Measurements from ENCODE around the gene SLC35E3.

SLC35E3 gene

GRCh38 chr12:68745904-68746571 is at the start of gene SLC35E3:
SLC35E3 (plus strand) TSS chr12:68746176; CDS start chr12:68746378, 202 bp downstream.
- TF ChIP-seq ZFX (IDR thresholded peaks at IDR 0.05) (no peak), CTCF (conservative IDR thresholded peaks at IDR 0.05) (no peak)
- H3K27ac ChIP-seq, result peak within 1 kb of the TSS; percentile 76

DNA sequence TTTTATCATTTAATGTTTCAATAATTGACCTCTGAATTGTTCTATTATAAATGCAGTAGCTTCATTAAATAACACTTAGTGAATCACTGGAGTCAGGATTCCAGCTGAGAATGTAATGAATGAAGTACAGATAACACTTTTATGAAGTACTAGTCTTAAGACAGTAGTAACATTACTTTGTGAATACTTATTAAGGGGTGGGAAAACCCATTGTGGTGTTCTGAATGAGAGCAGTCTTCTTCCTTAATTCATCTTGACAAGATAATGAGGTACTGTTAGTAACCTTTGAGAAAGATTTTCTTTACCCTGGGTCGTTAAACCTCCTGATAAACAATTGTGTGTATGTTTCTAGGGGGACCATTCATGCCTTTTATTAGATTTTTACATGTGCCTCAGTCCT is 46.5 kb upstream of the SLC35E3 start:
- TF ChIP-seq CTCF (conservative IDR thresholded peaks at IDR 0.05) (no peak), ZFX (IDR thresholded peaks at IDR 0.05) (no peak)

GRCh38 chr12:68727776-68728175 is 18.2 kb upstream of the SLC35E3 start:
- no peak for TF ChIP-seq CTCF (conservative IDR thresholded peaks at IDR 0.05)
- TF ChIP-seq ZFX (IDR thresholded peaks at IDR 0.05), result no peak
- no peak overlapping the region for H3K27ac ChIP-seq

More for the DNA sequence above, 46.5 kb upstream of the SLC35E3 start:
- H3K27ac ChIP-seq, result no peak overlapping the region

GRCh38 chr12:68733661-68734071 is 12.3 kb upstream of the SLC35E3 start:
- TF ChIP-seq CTCF (conservative IDR thresholded peaks at IDR 0.05) (no peak), ZFX (IDR thresholded peaks at IDR 0.05) (no peak)
- no peak overlapping the region for H3K27ac ChIP-seq

GRCh38 chr12:68739891-68740290 is 6.1 kb upstream of the SLC35E3 start:
- H3K27ac ChIP-seq, result no peak overlapping the region
- no peak for TF ChIP-seq ZFX (IDR thresholded peaks at IDR 0.05)
- TF ChIP-seq CTCF (conservative IDR thresholded peaks at IDR 0.05), result no peak

- TF ChIP-seq ZFX (IDR thresholded peaks at IDR 0.05) (no peak), CTCF (conservative IDR thresholded peaks at IDR 0.05) (no peak)
- H3K27ac ChIP-seq, result no peak overlapping the region
These were observed 2.6 kb upstream of the SLC35E3 start for GRCh38 chr12:68743356-68743755.

DNA sequence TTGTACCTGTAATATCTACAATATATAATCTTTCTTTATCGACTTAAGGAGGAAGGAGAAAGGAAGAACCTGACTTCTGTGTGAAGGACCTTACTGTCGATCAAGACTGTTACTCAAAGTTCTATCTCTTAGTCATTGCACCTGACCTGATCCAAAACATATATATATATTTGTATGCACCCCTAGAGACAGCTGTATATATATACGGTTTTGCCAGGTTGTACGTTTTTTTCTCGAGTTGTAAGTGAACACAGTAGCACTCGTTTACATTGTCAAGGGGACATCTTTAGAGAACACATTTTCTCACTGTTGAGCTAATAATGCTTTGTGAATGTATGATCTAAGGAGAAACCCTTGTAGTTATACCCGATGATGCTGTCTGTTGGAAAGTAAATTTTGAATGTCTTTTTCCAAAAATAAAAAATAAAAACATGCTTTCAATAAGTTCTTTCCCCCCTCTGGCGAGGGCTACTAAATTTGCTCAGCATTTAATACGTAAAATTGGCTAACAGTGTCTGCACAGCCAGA is 536 bp upstream of the SLC35E3 start:
- peak overlapping the region; percentile 76 for H3K27ac ChIP-seq
- TF ChIP-seq ZFX (IDR thresholded peaks at IDR 0.05) (no peak), CTCF (conservative IDR thresholded peaks at IDR 0.05) (no peak)
